ENCODE measurements around the gene TUBGCP2. TPM values are rescaled to one million over a fixed set of nuclear protein-coding genes. Genes with fewer than 3 reads are reported as not detected.
A peak's percentile ranks its signal among the peaks of the same experiment; 100 is the strongest.

Gene TUBGCP2
- total and polyA plus RNA-seq, 9 of the 15 experiments (the other 6 are each of a cell fraction or from before 2014, with no cell fraction given) = 4.3 to 56.6 (median 28.4) TPM

DNA sequence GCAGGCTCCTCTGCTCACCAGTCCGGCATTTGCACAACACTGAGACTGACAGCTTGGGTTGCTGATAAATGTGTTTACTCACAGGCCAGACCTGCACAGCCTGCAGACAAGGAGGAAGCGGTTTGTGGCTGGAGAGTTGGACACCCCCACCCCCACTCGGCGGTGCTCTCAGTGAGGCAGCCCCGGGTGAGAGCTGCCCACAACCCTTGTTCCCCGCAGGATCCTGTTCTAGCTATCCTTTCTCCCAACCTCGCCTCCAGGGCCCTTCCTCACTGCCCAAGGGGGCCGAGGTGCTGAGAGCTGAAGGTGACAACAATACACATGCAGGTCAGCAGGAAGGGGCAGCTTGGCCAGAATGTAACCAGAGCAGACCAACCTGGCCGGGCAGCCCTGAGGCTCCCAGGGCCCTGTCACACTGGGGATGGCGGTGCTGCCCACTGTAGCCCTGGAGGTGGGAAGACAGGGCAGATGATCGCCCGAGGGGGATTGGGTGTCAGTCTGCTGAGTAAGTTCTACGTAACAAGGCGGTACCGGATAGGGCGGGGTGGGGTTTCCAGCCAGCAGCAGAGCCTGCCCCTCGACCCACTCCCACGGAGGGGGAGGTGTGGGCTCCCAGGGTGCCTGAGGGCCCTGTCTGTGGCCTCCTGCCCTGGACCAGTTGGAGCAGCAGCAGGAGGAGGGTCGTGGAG is 30.0 kb downstream of the TUBGCP2 start (continued):
- TF ChIP-seq, protein P1, sequence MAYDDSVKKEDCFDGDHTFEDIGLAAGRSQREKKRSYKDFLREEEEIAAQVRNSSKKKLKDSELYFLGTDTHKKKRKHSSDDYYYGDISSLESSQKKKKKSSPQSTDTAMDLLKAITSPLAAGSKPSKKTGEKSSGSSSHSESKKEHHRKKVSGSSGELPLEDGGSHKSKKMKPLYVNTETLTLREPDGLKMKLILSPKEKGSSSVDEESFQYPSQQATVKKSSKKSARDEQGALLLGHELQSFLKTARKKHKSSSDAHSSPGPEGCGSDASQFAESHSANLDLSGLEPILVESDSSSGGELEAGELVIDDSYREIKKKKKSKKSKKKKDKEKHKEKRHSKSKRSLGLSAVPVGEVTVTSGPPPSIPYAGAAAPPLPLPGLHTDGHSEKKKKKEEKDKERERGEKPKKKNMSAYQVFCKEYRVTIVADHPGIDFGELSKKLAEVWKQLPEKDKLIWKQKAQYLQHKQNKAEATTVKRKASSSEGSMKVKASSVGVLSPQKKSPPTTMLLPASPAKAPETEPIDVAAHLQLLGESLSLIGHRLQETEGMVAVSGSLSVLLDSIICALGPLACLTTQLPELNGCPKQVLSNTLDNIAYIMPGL (CRISPR knock-in tag; IDR thresholded peaks at IDR 0.05) = no peak
- no peak for TF ChIP-seq ILF3 (IDR thresholded peaks at IDR 0.05; ENCODE audit: borderline replicate concordance)

GRCh38 chr10:133277993-133278576 is 30.6 kb downstream of the TUBGCP2 start:
- H3K79me2 ChIP-seq (ENCODE audit: control insufficient read depth, insufficient read depth, low read length) = no peaks in the 10 kb centered on the region
- POLR2A ChIA-PET = interaction anchor here (0.6 to 1.4 kb wide), 8 partner anchors 16 to 61 kb away, joined by 3 to 4 read pairs (median 3); no protein-coding TSS in a partner anchor
- peak overlapping the region; percentile 92 for H3K27ac ChIP-seq (ENCODE audit: extremely low read depth, low read depth, low read length)
- in situ Hi-C loops (cut with MboI) (no loop called here), intact Hi-C loops (cut with micrococcal nuclease) (loop anchor here (2.0 kb wide), 1 partner anchor 27 kb away; no protein-coding TSS in a partner anchor)
- H3K9ac ChIP-seq (ENCODE audit: insufficient read depth in 1 of 2, low read depth in 2 of 2, low read length in 2 of 2) = peak overlapping the region; percentile 61 to 77
- CTCF ChIA-PET (ENCODE audit: low intra/inter-chr PET ratio) = no interaction called here
- H3K9me1 ChIP-seq (ENCODE audit: control insufficient read depth, insufficient read depth, low read length) = peaks cover 3% of the 10 kb centered on the region
- 48% methylated on average over 8 of the region's 12 CpGs for WGBS (ENCODE audit: insufficient coverage, low coverage, missing lambda C conversion rate)
- DNase-seq (ENCODE audit: extremely low read depth in 1 of 4, low spot score in 3 of 4) (no peak), ATAC-seq (peak; percentile 15), FAIRE-seq (no peak)
- 0 out of 2 replicates have a peak overlapping the region, but pooled peaks have one; percentile 40 for H2AFZ ChIP-seq (ENCODE audit: low read depth, low read length)
- no peaks in the 10 kb centered on the region for H4K20me1 ChIP-seq (replicated peaks; ENCODE audit: control insufficient read depth, insufficient read depth, low read length)
- no peaks in the 10 kb centered on the region for H3K27me3 ChIP-seq (ENCODE audit: control insufficient read depth in 2 of 2, insufficient read depth in 2 of 2, low read length in 2 of 2)
- H3K9me3 ChIP-seq (replicated peaks; ENCODE audit: control insufficient read depth, insufficient read depth, low read depth, low read length) = no peaks in the 10 kb centered on the region
- BruUV-seq (replicated peaks) = no TSS peak
- H3K4me3 ChIP-seq = no peak overlapping the region
- peaks cover 24% of the 10 kb centered on the region; the same call in 1 of the 3 replicates for H3K36me3 ChIP-seq (ENCODE audit: control insufficient read depth, insufficient read depth, low read length)
- H3K4me1 ChIP-seq (replicated peaks in 1 of 2; ENCODE audit: control insufficient read depth in 2 of 2, insufficient read depth in 2 of 2, low read length in 2 of 2) = peaks cover 40 to 77% of the 10 kb centered on the region in 2 experiments
- H3K4me2 ChIP-seq (ENCODE audit: insufficient read depth, low read length) = peak overlapping the region; percentile 72
- TF ChIP-seq SPI1 (IDR thresholded peaks at IDR 0.05; ENCODE audit: borderline replicate concordance, low read depth, low read length) (peak; percentile 21; the same call in 1 of the 2 replicates), ZNF134 (CRISPR knock-in tag; conservative IDR thresholded peaks at IDR 0.05) (peak; percentile 50; the same call in 1 of the 2 replicates), NR2C2 (CRISPR knock-in tag; IDR thresholded peaks at IDR 0.05) (no peak), NR2C2 (tag; IDR thresholded peaks at IDR 0.05) (peak; percentile 44; the same call in 1 of the 2 replicates), ZEB2 (IDR thresholded peaks at IDR 0.05) (0 out of 2 replicates have a peak, but pooled peaks have one; percentile 40), E2F6 (IDR thresholded peaks at IDR 0.05; ENCODE audit: borderline replicate concordance in 1 of 2, extremely low read depth in 1 of 2, insufficient read depth in 1 of 2, insufficient read length in 1 of 2, low read depth in 1 of 2, low read length in 1 of 2, poor library complexity in 1 of 2, severe bottlenecking in 1 of 2) (peak in 1 of 2 experiments; percentile 33), CTCF (IDR thresholded peaks at IDR 0.05 in 2 of 3, conservative IDR thresholded peaks at IDR 0.05 in 1 of 3; ENCODE audit: insufficient read depth in 2 of 3, low read depth in 1 of 3, low read length in 3 of 3) (no peak), HDAC1 (IDR thresholded peaks at IDR 0.05) (no peak), HDAC3 (IDR thresholded peaks at IDR 0.05; ENCODE audit: borderline replicate concordance, partially characterized antibody) (no peak), KAT8 (IDR thresholded peaks at IDR 0.05; ENCODE audit: low read depth) (no peak), CTBP1 (IDR thresholded peaks at IDR 0.05; ENCODE audit: borderline replicate concordance) (no peak)
